K562 (cell line): Measurements from ENCODE around the gene NUP188. TPM values are rescaled to one million over a fixed set of nuclear protein-coding genes. Genes with fewer than 3 reads are reported as not detected.
A peak's percentile ranks its signal among the peaks of the same experiment; 100 is the strongest.

Experiments
- ESRRA ChIP-seq: fragments of 450-650 bp; IDR thresholded peaks from 2 replicates; pipeline ENCODE4 v1.6.1; 2014; ENCODE audit warnings: low read depth, mild to moderate bottlenecking, moderate library complexity, borderline replicate concordance
- NONO ChIP-seq, 2 experiments: fragments of 200-400 bp in 1 of 2; fragments of 450-650 bp in 1 of 2; formaldehyde crosslinking in 1 of 2; IDR thresholded peaks; 2 replicates each; pipeline ENCODE4 v1.6.1; 2017; ENCODE audit warnings: low read depth in 2 of 2, mild to moderate bottlenecking in 2 of 2, moderate library complexity in 2 of 2, low read length in 1 of 2
- ZNF77 ChIP-seq: fragments of 250-450 bp; sonication (Bioruptor Pico); IDR thresholded peaks from 2 replicates; pipeline ENCODE4 v1.5.0; 2020
- polyA plus RNA-seq, 8 experiments: library from polyadenylated mRNA; depleted of rRNA in 4 of 8; stranded (reverse) in 5 of 8; unstranded in 3 of 8; fragments of >200 nt; fragmentation: Nextera tagmentation in 2 of 8; fragmentation: Illumina TruSeq in 1 of 8; extraction: Ambion mirVana in 2 of 8; extraction: Trizol in 1 of 8; gene quantifications; 2 replicates each; pipeline versions ENCODE4 v1.2.1 to v1.2.3, GENCODE V29; 2011 to 2014; ENCODE audit warnings: inconsistent platforms in 1 of 8, missing spikeins in 1 of 8
- total RNA-seq, 7 experiments: library from RNA; depleted of rRNA in 6 of 7; stranded (reverse); fragments of >200 nt in 6 of 7; fragmentation: Illumina TruSeq in 2 of 7; extraction: Trizol in 2 of 7; gene quantifications; 2 replicates each; pipeline versions ENCODE4 v1.2.1 to v1.2.3, GENCODE V29; 2011 to 2021; ENCODE audit warnings: low replicate concordance in 1 of 7
- TF ChIP-seq, protein P1 (sequence below): fragments of 450-650 bp; IDR thresholded peaks from 2 replicates; pipeline ENCODE4 v1.6.1; 2017; ENCODE audit warnings: antibody characterized with exemption, mild to moderate bottlenecking
- TF ChIP-seq, protein P2 (sequence below): sonication (generic); IDR thresholded peaks from 2 replicates; pipeline ENCODE4 v1.6.1; 2016

Gene NUP188
- total and polyA plus RNA-seq, 9 of the 15 experiments (the other 6 are each of a cell fraction or from before 2014, with no cell fraction given) = 11.7 to 135 (median 70.6) TPM

DNA sequence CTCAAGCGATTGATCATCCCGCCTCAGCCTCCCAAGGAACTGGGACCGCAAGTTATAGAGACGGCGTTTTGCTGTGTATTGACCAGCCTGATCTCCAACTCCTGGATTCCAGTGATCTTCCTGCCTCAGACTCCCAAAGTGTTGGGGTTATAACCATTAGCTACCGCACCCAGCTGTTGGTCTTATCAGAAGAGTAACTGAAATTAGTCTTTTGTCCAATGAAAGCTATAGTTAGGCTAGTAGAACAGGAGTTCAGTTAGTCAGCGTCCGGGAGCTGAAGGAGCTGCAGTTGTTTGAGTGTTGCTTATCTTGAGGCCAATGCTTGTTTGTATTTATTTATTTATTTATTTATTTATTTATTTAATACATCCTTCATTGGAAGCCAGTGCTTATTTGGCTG, 85.7 kb downstream of the NUP188 start (continued):
- TF ChIP-seq, protein P1, sequence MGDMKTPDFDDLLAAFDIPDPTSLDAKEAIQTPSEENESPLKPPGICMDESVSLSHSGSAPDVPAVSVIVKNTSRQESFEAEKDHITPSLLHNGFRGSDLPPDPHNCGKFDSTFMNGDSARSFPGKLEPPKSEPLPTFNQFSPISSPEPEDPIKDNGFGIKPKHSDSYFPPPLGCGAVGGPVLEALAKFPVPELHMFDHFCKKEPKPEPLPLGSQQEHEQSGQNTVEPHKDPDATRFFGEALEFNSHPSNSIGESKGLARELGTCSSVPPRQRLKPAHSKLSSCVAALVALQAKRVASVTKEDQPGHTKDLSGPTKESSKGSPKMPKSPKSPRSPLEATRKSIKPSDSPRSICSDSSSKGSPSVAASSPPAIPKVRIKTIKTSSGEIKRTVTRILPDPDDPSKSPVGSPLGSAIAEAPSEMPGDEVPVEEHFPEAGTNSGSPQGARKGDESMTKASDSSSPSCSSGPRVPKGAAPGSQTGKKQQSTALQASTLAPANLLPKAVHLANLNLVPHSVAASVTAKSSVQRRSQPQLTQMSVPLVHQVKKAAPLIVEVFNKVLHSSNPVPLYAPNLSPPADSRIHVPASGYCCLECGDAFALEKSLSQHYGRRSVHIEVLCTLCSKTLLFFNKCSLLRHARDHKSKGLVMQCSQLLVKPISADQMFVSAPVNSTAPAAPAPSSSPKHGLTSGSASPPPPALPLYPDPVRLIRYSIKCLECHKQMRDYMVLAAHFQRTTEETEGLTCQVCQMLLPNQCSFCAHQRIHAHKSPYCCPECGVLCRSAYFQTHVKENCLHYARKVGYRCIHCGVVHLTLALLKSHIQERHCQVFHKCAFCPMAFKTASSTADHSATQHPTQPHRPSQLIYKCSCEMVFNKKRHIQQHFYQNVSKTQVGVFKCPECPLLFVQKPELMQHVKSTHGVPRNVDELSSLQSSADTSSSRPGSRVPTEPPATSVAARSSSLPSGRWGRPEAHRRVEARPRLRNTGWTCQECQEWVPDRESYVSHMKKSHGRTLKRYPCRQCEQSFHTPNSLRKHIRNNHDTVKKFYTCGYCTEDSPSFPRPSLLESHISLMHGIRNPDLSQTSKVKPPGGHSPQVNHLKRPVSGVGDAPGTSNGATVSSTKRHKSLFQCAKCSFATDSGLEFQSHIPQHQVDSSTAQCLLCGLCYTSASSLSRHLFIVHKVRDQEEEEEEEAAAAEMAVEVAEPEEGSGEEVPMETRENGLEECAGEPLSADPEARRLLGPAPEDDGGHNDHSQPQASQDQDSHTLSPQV = 0 out of 2 replicates have a peak, but pooled peaks have one; percentile 28
- no peak for TF ChIP-seq ESRRA
- TF ChIP-seq, protein P2, sequence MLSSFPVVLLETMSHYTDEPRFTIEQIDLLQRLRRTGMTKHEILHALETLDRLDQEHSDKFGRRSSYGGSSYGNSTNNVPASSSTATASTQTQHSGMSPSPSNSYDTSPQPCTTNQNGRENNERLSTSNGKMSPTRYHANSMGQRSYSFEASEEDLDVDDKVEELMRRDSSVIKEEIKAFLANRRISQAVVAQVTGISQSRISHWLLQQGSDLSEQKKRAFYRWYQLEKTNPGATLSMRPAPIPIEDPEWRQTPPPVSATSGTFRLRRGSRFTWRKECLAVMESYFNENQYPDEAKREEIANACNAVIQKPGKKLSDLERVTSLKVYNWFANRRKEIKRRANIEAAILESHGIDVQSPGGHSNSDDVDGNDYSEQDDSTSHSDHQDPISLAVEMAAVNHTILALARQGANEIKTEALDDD = peak; percentile 99
- TF ChIP-seq ZNF77 (CRISPR knock-in tag) = no peak
- no peak for TF ChIP-seq NONO (IDR thresholded peaks at IDR 0.05; ENCODE audit: low read depth in 2 of 2, low read length in 1 of 2)
